Right kidney (tissue), 9 donors: ENCODE measurements around the gene RBM15B.
"Not testable (repeated sequence)": the region's sequence is repeated elsewhere in the genome, so short reads cannot be mapped to it uniquely, and the experiment has no call there.

Source experiments
- DNase-seq: peaks from one replicate; pipeline ENCODE4 v3.0.0-alpha.2; 2016
- long read RNA-seq, 8 donors: transcript quantifications; one replicate each; lab custom pipeline, GENCODE V29; 2026

The RBM15B gene
- long read RNA-seq, donor 1, full-length matches to known transcripts, result 131 of 131 reads
- long read RNA-seq, donor 1, partial matches to known transcripts, result 0 of 131 reads
- long read RNA-seq, donor 1, other reads (novel, unspliced or antisense), result 0 of 131 reads
- long read RNA-seq, donor 2, full-length matches to known transcripts, result 98 of 98 reads
- long read RNA-seq, donor 2, partial matches to known transcripts, result 0 of 98 reads
- long read RNA-seq, donor 2, other reads (novel, unspliced or antisense), result 0 of 98 reads
- long read RNA-seq, donor 3, full-length matches to known transcripts, result 55 of 55 reads
- long read RNA-seq, donor 3, partial matches to known transcripts, result 0 of 55 reads
- long read RNA-seq, donor 3, other reads (novel, unspliced or antisense), result 0 of 55 reads
- long read RNA-seq, donor 4, full-length matches to known transcripts, result 112 of 122 reads
- long read RNA-seq, donor 4, partial matches to known transcripts, result 10 of 122 reads
- long read RNA-seq, donor 4, other reads (novel, unspliced or antisense), result 0 of 122 reads
- long read RNA-seq, donor 5, full-length matches to known transcripts, result 119 of 119 reads
- long read RNA-seq, donor 5, partial matches to known transcripts, result 0 of 119 reads
- long read RNA-seq, donor 5, other reads (novel, unspliced or antisense), result 0 of 119 reads
- long read RNA-seq, donor 6, full-length matches to known transcripts, result 126 of 126 reads
- long read RNA-seq, donor 6, partial matches to known transcripts, result 0 of 126 reads
- long read RNA-seq, donor 6, other reads (novel, unspliced or antisense), result 0 of 126 reads
- long read RNA-seq, donor 7, full-length matches to known transcripts, result 200 of 200 reads
- long read RNA-seq, donor 7, partial matches to known transcripts, result 0 of 200 reads
- long read RNA-seq, donor 7, other reads (novel, unspliced or antisense), result 0 of 200 reads
- long read RNA-seq, donor 8, full-length matches to known transcripts, result 100 of 100 reads
- long read RNA-seq, donor 8, partial matches to known transcripts, result 0 of 100 reads
- long read RNA-seq, donor 8, other reads (novel, unspliced or antisense), result 0 of 100 reads

GRCh38 chr3:51391075-51391565 lies at the start of gene RBM15B:
Gene RBM15B (plus strand): TSS chr3:51391285. CDS start chr3:51391400, 115 bp downstream.
- DNase-seq, result peak; percentile 87

GRCh38 chr3:51343918-51344687 lies 47.0 kb upstream of the RBM15B start:
- no peak for DNase-seq

GRCh38 chr3:51350751-51351150 lies 40.3 kb upstream of the RBM15B start:
- no peak for DNase-seq

GRCh38 chr3:51353131-51353530 lies 38.0 kb upstream of the RBM15B start:
- no peak for DNase-seq

- no peak for DNase-seq
These were observed 37.4 kb upstream of the RBM15B start for GRCh38 chr3:51353691-51354090.

GRCh38 chr3:51354172-51354571 lies 36.9 kb upstream of the RBM15B start:
- DNase-seq, result no peak

- no peak for DNase-seq
These were observed 36.1 kb upstream of the RBM15B start for GRCh38 chr3:51354731-51355615.

GRCh38 chr3:51355891-51356578 lies 35.0 kb upstream of the RBM15B start:
- no peak for DNase-seq

GRCh38 chr3:51357856-51358255 lies 33.2 kb upstream of the RBM15B start:
- DNase-seq, result no peak

- DNase-seq, result no peak
These were observed 32.1 kb upstream of the RBM15B start for GRCh38 chr3:51358981-51359380.

GRCh38 chr3:51360806-51361205 lies 30.3 kb upstream of the RBM15B start:
- DNase-seq, result no peak

- no peak for DNase-seq
These were observed 29.3 kb upstream of the RBM15B start for GRCh38 chr3:51361746-51362145.

- no peak for DNase-seq
These were observed 28.6 kb upstream of the RBM15B start for GRCh38 chr3:51362476-51362875.

- DNase-seq, result not testable (repeated sequence)
These were observed 22.8 kb upstream of the RBM15B start for GRCh38 chr3:51368276-51368675.

GRCh38 chr3:51371943-51372557 lies 19.0 kb upstream of the RBM15B start:
- DNase-seq, result peak; percentile 32

GRCh38 chr3:51373658-51374421 lies 17.2 kb upstream of the RBM15B start:
- no peak for DNase-seq

GRCh38 chr3:51374456-51374855 lies 16.6 kb upstream of the RBM15B start:
- no peak for DNase-seq

- no peak for DNase-seq
These were observed 15.9 kb upstream of the RBM15B start for GRCh38 chr3:51375136-51375535.

GRCh38 chr3:51375571-51375970 lies 15.5 kb upstream of the RBM15B start:
- no peak for DNase-seq
